Esophagus squamous epithelium (tissue), 4 donors: Measurements from ENCODE around the gene MPC1L.
A peak's percentile ranks its signal among the peaks of the same experiment; 100 is the strongest.

Experiments
- CTCF ChIP-seq, 6 experiments: fragments of 450-650 bp in 4 of 6; fragments of 200-600 bp in 2 of 6; sonication (generic) in 2 of 6; IDR thresholded peaks; one replicate each; pipeline ENCODE4 v1.5.1; 2016 to 2019; ENCODE audit warnings: antibody characterized with exemption in 6 of 6, mild to moderate bottlenecking in 4 of 6, moderate library complexity in 4 of 6
- POLR2A ChIP-seq, 4 donors: fragments of 450-650 bp; IDR thresholded peaks; one replicate each; pipeline ENCODE4 v1.6.1; 2017; ENCODE audit warnings: antibody characterized with exemption in 4 of 4, mild to moderate bottlenecking in 4 of 4, moderate library complexity in 3 of 4

DNA sequence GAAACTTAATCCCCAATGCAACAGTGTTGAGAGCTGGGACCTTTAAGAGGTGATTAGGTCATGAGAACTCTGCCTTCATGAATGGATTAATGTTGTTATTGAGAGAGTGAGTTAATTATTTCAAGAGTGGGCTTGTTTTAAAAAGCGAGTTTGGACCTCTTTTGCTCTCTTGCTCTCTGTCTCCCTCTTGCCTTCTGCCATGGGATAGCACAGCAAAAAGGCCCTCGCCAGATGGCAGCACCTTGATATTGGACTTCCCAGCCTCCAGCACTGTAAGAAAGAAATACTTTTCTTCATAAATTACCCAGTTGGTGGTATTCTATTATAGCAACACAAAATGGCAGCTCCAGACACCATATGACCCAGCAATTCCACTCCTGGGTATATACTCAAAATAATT is 49.5 kb upstream of the MPC1L start:
- TF ChIP-seq POLR2A (IDR thresholded peaks at IDR 0.05) (no peak), CTCF (IDR thresholded peaks at IDR 0.05) (peak in 3 of 6 experiments; percentile 22 to 56 (median 33))
